ENCODE data around the gene FKBP8.

GRCh38 chr19:18558202-18558555 is 14.8 kb upstream of the FKBP8 start:
- TF ChIP-seq CTCF (IDR thresholded peaks at IDR 0.05) = no peak
- TF ChIP-seq POLR2A (IDR thresholded peaks at IDR 0.05) = no peak
